Omental fat pad (tissue), 4 donors: Measurements from ENCODE around the gene MYT1. TPM values are rescaled to one million over a fixed set of nuclear protein-coding genes. Genes with fewer than 3 reads are reported as not detected.

Experiments used
- ATAC-seq: fragments of 150-250 bp; one replicate; pipeline ENCODE4 v1.9.1; 2016; ENCODE audit warnings: mild to moderate bottlenecking, moderate library complexity; ENCODE audit not compliant: low FRiP score
- DNase-seq: peaks from one replicate; pipeline ENCODE4 v3.0.0-alpha.2; 2019; ENCODE audit warnings: low spot score
- total RNA-seq, 4 donors: library from RNA; depleted of rRNA; stranded (reverse); fragments of >200 nt; gene quantifications; one replicate each; pipeline ENCODE4 v1.1.0, GENCODE V29; 2016
- TF ChIP-seq, protein P1 (sequence below), 3 donors: fragments of 450-650 bp; IDR thresholded peaks; one replicate each; pipeline ENCODE4 v1.5.1; 2016 to 2017; ENCODE audit warnings: antibody characterized with exemption in 3 of 3, mild to moderate bottlenecking in 3 of 3, moderate library complexity in 2 of 3

MYT1 gene
- total RNA-seq, 4 donors from 2014 or later, result not detected

DNA sequence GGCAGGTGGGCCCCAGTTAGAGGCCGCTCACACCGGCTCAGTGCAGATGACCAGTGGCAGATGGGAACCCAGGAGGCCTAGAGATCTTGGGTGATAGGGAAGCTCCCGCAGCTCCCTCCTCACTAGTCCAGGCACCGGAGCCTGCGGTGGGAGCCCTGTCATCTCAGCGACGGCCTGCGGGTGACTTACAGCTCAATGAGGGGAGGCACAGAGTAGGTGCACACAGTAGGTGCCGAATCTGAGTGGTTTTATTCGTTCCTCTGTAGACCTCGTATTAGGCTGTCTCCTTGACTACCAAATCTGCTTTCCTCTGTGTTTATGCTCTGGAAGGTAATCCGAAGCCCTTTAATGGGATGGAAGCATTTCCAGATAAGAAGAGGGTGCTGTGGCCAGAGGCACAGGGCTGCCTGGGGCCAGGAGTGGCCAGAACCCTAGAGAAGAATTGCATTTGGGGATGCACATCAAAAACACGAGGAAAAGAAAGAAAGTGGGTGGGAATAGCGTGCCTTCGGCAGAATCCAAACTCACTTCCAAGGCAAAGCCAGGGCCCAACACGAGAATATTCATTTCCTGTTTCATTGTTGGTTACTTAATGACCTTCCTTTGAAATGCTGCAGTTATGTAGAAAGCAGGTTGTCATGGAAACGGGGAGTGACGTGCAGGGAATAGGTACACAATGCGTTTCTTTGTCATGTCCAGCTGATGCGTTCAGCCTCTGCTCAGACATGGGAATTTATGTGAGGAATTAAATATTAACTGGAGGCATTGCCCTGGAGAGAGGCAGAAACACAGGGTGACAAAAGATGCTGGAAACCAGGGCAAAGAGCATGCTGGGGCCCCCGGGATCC lies 24.7 kb downstream of the MYT1 start:
- no peak for ATAC-seq
- TF ChIP-seq, protein P1, sequence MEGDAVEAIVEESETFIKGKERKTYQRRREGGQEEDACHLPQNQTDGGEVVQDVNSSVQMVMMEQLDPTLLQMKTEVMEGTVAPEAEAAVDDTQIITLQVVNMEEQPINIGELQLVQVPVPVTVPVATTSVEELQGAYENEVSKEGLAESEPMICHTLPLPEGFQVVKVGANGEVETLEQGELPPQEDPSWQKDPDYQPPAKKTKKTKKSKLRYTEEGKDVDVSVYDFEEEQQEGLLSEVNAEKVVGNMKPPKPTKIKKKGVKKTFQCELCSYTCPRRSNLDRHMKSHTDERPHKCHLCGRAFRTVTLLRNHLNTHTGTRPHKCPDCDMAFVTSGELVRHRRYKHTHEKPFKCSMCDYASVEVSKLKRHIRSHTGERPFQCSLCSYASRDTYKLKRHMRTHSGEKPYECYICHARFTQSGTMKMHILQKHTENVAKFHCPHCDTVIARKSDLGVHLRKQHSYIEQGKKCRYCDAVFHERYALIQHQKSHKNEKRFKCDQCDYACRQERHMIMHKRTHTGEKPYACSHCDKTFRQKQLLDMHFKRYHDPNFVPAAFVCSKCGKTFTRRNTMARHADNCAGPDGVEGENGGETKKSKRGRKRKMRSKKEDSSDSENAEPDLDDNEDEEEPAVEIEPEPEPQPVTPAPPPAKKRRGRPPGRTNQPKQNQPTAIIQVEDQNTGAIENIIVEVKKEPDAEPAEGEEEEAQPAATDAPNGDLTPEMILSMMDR (IDR thresholded peaks at IDR 0.05), result no peak
- no peak for DNase-seq

DNA sequence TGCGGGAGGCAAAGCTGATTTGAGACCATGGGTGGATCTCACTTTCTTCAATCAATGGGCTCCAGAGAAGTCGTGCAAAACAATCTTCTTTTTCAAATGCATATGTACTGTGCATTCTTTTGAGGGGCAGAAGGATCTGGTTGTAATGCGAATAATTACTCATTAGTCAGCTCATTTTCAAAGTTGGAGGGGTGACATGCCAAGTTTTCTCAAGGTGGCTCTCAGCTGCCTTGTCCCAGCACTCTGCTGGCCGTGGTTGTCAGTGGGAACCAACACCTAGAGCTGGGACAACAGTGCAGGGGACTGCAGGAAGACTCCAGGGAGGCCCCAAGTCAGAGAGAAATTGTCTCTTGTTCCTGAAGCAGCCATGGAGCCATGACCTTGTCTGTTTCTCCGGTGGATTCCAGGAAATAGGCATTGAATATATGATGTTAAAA lies 25.3 kb downstream of the MYT1 start:
- TF ChIP-seq, protein P1 (IDR thresholded peaks at IDR 0.05), result no peak
- DNase-seq, result no peak
- ATAC-seq, result no peak

DNA sequence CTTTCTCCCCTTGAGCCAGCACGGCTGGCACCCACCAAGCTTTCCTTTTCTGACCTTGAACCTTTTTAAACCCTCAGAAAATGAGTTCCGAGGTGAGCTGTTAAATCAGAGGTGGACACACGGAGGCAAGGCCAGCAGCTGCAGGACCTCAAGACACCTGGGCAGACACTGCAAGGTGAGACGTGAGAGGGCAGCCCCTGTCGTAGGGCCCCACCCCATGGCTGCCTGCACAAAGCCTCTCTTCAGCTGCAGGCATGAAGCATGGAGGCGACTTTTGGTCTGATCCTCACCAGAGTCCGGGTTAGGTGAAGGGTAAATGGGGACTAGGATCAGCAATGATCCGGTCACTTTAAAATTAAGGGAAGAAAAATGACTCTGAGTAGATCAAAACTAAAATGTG lies 25.7 kb downstream of the MYT1 start:
- TF ChIP-seq, protein P1 (IDR thresholded peaks at IDR 0.05), result no peak
- DNase-seq, result no peak
- no peak for ATAC-seq

DNA sequence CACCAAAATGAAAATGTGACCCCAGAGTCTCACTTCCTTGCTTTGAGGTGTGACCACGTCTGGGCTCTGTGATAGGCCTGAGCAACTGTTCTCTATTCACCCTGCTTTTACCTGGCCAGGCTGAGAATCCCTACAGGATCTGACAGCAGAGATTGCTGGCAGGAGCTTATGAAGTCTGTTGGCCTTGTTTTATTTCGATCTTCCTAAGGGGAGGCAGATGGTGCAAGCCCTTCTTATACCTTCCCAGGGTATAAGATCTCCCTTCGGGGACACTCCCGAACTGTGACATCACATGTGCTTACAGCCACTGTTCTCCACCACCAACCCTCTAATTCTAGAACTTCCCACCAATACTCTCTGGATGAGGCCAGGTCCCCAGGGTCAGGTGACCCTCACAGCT lies 26.8 kb downstream of the MYT1 start:
- DNase-seq (no peak), ATAC-seq (no peak)
- TF ChIP-seq, protein P1 (IDR thresholded peaks at IDR 0.05), result no peak

DNA sequence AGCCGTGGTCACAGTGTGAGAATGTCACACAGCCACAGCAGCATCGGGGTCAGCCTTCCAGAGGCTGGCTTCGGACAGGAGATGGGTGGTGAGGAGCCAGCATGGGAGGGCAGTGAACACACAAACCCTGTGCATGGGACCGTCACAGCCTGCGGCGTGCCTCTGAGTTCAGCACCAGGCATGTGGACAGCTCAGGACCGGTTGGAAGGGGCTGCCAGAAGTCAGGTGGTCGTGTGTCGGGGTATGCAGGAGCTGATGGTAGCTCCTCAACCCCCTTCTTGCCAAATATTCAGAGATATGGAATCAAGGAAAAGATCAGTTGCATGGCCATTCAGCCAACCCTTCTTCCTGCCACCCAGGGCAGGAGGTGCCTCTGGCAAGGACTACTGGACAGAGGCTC lies 28.2 kb downstream of the MYT1 start:
- ATAC-seq, result no peak
- TF ChIP-seq, protein P1 (IDR thresholded peaks at IDR 0.05), result no peak
- DNase-seq, result no peak

DNA sequence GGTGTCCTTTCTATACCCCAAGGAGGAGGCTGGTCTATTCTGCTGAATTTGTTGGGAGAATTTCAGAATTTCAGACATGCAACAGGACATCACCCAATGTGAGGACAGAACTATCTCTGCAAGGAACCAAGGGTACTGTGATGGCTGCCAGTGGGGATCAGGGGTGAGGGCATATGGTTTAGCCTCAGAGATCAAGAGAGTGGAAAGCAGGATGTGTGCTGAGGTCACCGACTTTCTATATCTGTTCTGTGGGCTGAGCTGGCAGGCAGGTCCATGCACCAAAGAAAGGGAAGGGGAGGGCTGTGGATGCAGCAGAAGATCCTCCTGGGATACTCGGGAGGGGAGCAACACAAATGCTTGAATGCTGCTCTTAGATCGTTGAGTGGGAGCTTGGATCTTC lies 28.8 kb downstream of the MYT1 start:
- TF ChIP-seq, protein P1 (IDR thresholded peaks at IDR 0.05), result no peak
- no peak for DNase-seq
- ATAC-seq, result no peak

DNA sequence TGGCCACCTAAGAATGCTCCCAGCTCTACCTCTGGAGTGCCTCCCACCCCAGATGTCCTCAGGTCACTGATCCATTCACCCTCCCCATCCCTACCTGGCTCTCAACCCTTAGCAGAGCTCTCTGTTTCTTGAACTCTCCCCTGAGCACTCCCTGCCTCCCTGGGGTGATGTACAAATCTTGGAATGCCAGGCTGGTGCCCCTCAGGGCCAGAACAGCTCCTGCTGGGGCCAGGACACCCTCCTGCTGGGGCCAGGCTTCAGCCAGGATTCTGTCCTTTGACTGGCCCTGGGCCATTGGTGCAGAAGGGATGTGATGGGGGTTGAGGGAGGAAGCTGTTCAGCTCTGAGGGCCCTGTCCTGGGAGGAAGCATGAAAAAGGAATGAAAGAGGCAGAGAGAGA lies 30.0 kb downstream of the MYT1 start:
- TF ChIP-seq, protein P1 (IDR thresholded peaks at IDR 0.05), result no peak
- no peak for ATAC-seq
- no peak for DNase-seq
